DMS79 (cell line): ENCODE results near the gene MFGE8.
"Not testable (repeated sequence)": the region's sequence is repeated elsewhere in the genome, so short reads cannot be mapped to it uniquely, and the experiment has no call there.

Source experiments
- DNase-seq: peaks from one replicate; lab custom pipeline; 2025; lab: John Stamatoyannopoulos, UW

MFGE8 gene, protein sequence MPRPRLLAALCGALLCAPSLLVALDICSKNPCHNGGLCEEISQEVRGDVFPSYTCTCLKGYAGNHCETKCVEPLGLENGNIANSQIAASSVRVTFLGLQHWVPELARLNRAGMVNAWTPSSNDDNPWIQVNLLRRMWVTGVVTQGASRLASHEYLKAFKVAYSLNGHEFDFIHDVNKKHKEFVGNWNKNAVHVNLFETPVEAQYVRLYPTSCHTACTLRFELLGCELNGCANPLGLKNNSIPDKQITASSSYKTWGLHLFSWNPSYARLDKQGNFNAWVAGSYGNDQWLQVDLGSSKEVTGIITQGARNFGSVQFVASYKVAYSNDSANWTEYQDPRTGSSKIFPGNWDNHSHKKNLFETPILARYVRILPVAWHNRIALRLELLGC

DNA sequence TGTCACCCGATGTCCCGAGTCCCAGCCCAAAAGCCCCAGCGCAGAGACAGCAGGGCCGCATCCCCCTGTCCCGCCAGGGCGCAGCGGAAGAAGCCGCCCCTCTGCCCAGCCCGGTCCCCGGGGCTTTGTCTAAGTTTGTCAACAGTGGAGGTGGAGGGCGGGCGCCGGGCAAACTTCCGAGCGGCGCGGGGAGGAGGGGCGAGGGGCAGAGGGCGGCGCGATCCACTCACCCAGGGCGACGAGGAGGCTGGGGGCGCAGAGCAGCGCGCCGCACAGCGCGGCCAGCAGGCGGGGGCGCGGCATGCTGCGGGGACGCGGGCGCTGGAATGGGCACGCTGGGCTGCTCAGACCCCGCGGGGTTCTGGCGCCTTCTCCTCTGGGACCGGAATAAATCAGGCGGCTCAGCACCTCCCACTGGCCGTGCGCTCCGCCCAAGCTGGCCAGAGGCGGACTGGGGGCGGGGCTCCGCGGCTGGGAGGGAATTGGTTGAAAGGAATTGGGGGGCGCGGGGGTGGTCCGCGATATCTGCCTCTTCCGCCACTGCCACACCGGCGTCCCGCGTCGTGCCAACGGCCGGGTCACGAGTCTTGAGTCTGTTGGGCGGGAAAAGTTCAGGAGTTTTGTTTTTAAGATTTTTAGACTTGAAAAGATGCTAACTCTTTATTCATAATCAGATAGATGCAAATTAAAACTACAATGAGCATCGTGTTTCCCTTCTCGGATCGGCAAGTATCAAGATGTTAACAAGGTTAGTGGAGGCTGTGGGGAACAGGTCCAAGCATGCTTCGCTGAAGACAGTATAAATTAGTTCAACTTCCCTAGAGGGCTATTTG, at the start of gene MFGE8:
Gene MFGE8 (minus strand): TSS at position 363 of the 833 bp plus-strand sequence. CDS start 60 bp downstream, at position 303.
- DNase-seq = no peak

DNA sequence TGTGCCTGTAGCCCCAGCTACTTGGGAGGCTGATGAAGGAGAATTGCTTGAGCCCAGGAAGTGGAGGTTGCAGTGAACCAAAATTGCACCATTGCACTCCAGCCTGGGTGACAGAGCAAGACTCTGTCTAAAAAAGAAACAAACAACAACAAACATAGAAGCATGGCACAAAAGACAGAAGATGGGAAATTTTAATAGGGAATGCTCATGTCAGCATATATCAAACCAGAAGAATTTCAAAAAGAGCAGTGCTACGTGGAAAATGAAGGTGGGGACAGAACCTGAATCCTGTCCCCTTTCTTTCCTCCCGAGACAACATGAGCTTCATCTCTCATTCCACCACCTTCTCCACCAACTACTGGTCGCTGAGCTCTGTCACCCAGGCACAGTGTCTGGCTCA, 46.3 kb upstream of the MFGE8 start:
- no peak for DNase-seq

DNA sequence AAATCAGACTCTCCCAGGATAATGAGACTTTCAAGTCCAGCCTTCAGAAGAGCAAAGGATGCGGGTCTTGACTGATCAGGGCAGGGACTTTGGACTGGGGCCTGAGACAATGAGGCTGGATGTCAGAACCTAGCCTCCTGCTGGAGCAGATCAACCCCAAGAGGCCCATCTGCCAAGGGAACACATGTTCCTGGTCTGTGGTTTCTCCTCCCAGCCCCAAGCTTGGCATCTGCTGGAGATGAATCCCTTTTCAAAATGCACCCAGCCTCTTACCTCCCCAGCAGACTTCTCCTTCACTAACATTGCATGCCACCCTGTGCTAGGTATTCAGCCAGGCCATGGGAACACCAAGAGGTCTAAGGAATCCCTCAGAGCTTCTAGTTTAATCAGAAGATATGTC, 43.7 kb upstream of the MFGE8 start:
- DNase-seq = no peak

DNA sequence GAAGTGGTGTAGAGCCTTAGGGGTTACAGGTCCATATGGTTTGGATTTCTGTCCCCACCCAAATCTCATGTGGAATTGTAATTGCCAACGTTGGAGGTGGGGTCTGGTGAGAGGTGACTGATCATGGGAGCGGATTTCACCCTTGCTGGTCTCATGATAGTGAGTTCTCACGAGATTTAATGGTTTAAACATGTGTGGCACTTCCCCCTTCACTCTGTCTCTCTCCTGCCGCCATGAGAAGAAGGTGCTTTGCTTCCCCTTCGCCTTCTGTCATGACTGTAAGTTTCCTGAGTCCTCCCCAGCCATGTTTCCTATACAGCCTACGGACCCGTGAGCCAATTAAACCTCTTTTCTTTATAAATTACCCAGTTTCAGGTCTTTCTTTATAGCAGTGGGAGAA, 43.1 kb upstream of the MFGE8 start:
- DNase-seq = no peak

DNA sequence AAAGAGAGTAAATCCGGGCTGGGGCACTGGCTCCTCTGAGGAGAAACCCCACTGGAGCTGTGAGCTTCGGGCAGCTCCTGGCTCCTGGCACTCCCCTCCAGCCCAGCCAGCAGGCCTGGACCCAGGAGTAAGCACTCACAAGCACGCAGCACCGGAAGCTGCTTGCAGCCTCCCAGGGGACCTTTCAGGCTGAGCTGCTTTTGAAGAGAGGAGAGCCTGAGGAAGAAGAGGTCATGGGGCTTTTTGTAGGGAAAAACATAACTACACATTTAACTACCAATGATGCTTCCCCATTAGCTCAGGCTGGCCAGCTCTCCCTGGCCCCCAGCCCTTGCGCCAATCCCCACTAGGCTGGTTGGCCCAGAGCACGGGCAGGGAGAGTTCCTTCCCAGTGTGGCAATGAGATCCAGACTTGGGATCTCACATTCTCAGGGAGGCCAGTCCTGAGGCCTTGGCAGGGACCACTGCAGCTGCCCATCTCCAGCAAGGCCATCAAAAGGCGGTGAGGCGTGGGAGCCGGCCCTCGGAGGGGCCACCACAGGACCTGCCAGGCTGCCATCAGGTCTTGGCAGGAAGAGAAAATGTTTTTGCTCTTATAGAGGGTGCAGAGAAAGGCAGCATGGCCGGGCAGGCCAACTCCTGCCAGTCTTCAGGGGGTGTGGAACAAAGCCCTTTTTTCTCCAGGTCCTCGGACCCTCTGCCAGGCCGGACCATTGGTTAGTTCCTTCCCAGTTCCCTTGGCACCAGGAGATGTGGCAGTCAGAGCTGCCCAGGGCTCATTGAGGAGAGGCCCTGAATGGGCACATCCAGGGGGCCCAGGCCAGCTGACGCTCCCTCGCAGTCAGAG, 41.5 kb upstream of the MFGE8 start:
- DNase-seq = no peak

DNA sequence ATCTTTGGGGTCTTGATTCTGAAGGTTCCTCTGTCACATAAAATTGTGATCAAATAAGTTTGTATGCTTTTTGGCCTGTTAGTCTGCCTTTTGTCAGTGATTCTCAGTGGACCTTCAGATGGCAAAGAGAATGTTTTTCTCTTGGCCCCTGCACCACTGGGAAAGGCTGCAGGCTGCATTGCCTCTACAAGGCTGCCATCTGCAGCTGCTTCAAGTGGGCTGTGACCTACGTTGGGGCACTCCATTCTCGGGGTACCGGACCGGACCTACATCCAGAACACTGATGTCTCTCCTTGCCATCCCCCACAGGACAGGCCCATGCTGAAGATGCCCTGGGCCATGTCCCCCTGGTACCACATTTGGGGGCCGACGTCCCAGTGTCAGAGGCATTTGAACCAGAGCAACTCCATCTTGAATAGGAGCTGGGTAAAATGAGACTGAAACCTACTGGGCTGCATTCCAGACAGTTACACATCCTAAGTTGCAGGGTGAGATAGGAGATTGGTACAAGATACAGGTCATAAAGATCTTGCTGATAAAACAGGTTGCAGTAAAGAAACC, 37.5 kb upstream of the MFGE8 start:
- DNase-seq = no peak

DNA sequence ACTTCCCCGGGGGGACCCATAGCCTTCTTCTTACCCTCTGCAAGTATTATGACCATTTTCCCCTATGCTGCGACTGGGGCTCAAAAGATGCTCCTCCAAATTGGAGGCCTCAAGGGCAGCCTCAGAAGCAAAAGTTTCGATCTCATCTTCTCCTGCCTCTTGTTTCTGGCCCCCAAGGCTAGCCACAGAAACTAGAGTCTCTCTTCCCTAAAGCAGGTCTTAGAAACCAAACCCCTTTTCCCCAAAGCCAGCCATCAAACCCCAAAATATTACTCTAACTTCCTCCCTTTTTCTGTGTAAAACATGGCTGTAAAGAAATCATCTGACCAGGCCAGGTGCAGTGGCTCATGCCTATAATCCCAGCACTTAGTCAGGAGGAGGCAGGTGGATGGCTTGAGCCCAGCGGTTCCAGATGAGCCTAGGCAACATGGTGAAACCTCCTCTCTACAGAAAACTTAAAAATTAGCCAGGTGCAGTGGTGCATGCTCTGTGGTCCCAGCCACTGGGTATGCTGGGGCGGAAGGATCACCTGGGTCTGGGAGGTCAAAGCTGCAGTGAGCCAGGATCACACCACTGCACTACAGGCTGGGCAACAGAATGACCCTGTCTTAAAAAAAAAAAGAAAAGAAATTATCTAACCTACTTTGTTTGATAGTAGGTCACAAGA, 36.7 kb upstream of the MFGE8 start:
- DNase-seq = no peak

DNA sequence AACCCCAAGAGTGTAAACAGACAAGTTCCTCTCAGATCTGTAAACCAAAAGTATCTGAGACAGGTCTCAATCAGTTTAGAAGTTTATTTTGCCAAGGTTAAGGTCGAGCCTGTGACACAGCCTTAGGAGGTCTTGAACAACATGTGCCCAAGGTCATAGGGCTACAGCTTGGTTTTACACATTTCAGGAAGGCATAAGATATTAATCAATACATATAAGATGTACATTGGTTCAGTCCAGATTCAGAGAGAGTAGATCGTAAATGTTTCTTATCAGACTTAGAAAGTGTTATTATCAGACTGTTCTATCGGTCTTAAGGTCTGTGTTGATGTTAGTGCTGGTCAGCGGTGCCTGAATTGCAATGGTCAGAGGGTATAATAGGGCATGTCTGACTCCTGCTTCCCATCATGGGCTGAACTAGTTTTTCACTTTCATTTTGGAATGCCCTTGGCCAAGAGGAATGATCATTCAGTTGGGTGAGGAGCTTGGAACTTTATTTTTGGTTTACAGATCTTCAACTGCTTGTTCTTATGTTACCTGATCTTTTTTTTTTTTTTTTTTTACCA, 27.0 kb upstream of the MFGE8 start:
- DNase-seq = no peak

DNA sequence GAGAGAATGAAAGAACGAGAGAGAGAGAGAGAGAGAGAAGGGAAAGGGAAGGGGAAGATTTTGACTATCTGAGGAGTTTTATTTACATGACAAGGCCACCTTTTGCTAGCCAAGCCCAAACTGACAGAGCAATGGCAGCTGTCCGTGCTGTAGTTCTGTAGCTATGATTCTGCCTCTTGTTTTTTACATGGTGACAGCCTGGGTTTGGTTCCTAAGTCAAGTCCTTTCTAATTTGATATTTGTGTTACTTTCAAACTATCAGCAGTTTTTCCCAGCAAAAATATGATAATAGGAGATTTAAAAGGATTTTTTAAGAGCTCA, 26.3 kb upstream of the MFGE8 start:
- no peak for DNase-seq

DNA sequence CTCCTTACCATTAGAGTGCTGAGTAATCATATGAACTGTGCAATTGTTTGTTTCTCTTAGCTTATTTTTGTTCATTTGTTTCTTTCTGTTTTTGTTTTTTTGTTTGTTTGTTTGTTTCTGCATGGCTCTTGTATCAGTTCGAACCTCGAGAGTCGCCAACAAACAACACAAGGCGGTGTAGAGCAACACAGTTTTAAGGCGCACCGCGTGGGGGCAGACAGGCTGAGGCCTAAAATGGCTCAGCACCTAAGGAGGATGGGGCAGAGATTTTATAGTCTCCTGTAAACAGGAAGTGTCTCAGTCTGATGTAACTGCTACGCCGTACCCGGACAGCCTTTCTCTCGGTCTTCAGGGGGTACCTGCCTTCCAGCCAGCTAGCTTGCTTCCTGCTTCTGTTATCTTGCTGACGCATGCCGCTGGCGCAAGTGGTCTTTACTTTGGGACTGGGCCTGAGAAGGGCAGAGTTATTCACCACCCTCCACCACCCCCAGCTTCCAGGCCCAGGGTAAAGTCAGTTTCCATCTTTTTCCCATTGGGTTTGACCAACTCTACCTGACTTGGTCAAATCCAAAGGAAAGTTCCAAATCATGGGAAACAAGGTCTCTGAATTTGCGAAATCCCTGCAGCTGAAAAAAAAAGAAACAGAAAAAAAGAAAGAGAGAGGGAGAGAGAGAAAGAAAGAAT, 25.8 kb upstream of the MFGE8 start:
- no peak for DNase-seq

DNA sequence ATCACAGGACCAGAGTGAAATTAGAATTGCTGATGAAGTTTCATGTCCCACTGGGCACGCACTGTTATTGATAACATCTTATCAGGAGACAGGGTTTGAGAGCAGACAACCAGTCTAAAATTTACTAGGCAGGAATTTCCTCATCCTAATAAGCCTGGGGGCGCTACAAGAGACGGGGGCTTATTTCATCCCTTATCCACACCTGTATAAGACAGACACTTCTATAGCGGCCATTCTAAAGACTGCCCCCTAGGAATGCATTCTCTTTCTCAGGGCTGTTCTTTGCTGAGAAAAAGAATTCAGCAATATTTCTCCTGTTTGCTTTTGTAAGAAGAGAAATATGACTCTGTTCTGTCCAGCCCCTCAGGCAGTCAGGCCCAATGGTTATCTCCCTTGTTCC, 21.3 kb upstream of the MFGE8 start:
- not testable (repeated sequence) for DNase-seq

DNA sequence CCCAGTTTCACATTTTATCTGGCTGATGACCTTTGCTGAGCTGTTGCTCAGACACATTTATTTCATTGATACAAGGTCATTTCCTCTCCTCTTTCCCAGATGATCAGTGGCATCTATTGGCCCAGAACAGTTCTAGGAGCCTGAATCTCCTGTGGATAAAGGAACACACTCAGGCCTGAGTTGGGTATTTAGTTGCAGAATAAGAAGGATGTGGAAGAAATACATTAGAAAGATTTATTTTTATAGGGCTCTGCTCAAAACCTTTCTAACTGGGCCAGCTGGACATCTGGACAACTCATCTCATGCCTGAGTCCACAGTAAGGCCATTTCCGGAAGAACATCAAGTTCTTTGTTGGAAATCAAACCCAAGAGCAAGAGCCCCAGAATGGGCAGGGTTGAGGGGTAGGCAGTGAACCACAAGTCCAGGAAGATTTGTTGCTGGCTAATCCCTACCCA, 19.7 kb upstream of the MFGE8 start:
- no peak for DNase-seq

DNA sequence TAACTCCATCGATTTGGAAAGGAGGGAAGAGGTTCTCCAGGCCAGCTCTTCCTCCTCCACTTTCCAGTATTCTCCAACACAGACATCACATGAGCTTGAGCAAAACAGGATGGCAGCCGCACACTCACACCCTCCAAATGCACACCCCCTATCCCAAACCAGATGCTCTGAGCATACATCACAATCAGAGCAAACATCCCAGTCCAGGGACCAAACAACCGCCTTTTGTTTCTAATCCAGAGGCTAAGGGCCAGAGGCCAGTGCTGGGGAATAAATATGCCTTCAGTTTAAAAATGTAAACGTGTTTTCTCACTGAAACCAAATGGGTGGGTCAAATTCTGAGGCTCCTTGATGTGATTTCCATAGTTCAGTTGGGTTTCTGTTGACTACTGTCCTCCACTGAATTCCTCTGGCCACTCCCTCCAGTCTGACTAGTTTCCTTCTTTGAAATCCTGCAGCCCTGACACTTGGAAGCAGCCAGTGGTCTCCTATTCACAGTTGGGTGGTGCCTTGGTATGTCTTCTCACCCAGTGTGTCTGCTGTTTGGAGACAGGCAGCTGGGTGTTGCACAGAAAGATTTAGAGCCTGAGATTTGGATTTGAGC, 19.2 kb upstream of the MFGE8 start:
- no peak for DNase-seq

DNA sequence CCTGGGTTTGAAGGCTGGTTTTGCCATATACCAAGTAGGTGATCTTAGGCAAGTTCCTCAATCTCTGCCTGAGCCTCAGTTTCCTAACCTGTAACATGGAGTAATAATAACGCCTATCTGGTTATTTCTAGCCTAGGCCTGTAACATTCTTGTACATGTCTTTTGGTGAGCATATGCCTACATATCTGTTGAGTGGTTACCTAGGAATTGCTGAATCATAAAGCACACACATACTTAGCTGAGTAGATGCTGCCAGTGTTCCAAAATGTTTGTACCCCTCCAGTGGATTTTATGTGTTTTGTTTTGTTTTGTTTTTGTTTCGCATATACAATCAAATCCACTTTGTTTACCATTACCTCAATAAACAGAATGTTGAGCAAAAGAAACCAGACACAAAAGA, 17.4 kb upstream of the MFGE8 start:
- no peak for DNase-seq

DNA sequence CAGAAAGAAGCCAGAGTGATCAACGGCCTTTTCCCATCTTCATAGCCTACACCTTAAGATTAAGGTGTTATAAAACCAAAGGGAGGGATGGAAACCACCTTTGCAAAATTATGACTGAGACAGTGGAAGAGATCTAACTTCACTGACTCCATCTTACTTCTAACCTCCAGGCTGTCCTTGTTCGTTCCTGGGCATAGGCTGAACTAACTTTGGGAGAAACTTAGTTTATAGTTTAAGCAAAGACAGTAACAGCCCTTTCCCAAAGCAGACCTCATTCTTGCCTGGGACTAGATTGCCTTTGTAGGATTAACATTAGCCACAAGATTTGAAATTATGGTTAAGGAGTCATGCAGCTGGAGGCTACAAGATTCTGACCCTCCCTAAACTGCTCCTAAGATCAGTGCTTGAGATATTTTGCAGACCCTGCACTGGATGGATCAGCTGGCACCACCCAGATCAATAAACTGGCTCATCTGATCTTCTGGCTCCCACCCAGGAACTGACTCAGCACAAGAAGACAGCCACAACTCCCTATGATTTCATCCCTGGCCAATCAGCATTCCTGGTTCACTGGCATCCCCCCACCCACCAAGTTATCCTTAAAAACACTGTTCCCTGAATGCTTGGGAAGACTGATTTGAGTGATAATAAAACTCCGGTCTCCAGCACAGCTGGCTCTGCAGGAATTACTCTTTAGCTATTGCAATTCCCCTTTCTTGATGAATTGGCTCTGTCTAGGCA, 16.3 kb upstream of the MFGE8 start:
- not testable (repeated sequence) for DNase-seq

DNA sequence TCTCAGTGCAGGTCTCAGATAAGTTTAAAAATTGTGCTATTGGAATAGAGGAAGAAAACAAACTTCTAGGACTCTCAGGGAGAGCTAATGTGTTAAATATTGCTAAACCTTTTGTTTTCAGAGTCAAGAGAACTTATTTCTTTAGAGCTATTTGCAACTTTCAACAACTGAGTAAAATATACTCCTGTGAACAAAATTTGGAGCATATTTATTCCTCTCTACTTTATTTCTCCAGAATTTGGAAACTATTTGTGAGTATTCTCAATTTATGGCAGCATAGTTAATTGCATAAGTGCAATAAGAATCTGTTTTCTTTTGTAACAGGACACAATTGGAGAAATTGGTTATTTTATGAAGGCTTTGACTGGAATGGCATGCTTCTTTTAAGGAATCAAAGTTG, 15.0 kb upstream of the MFGE8 start:
- DNase-seq = not testable (repeated sequence)

DNA sequence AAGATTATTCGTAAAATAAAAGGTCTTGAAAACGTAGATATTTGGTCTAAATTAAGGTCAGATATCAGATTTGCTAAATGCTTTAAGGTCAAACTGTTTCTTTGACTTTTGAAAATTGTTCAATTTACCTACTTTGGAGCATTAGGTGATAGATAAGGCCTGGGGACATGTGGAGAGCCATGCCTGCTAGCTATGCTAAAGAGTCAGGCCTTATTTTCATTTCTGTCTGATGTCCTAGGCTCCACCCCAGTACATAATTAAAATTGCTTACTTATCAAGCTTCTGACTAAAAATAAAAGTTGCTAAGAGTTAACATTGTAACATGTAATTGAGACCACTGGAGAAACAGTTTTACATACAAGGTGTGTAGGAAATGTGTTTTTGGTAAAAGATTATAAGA, 12.5 kb upstream of the MFGE8 start:
- DNase-seq = not testable (repeated sequence)

DNA sequence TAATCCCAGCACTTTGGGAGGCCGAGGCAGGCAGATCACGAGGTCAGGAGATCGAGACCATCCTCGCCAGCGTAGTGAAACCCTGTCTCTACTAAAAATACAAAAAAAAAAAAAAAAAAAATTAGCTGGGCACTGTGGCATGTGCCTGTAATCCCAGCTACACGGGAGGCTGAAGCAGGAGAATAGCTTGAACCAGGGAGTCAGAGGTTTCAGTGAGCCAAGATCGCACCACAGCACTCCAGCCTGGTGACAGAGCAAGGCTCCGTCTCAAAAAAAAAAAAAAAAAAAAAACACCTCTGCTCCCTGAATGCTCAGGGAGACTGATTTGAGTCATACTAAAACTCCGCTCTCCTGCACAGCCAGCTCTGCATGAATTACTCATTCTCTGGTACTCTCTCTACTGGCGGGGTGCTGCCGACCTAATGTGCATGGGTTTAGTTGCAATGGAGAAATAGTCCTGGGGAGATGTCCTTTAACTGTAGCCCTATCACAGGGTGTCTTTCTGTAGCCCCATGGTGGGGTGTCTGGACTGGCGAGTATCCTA, 7.8 kb upstream of the MFGE8 start:
- not testable (repeated sequence) for DNase-seq
